ENCODE measurements around the gene TMED10. TPM values are rescaled to one million over a fixed set of nuclear protein-coding genes. Genes with fewer than 3 reads are reported as not detected.

TMED10 gene
- total and polyA plus RNA-seq, 2 of the 13 experiments (the other 11 are each of a cell fraction or from before 2014, with no cell fraction given) = 311 to 377 TPM

DNA sequence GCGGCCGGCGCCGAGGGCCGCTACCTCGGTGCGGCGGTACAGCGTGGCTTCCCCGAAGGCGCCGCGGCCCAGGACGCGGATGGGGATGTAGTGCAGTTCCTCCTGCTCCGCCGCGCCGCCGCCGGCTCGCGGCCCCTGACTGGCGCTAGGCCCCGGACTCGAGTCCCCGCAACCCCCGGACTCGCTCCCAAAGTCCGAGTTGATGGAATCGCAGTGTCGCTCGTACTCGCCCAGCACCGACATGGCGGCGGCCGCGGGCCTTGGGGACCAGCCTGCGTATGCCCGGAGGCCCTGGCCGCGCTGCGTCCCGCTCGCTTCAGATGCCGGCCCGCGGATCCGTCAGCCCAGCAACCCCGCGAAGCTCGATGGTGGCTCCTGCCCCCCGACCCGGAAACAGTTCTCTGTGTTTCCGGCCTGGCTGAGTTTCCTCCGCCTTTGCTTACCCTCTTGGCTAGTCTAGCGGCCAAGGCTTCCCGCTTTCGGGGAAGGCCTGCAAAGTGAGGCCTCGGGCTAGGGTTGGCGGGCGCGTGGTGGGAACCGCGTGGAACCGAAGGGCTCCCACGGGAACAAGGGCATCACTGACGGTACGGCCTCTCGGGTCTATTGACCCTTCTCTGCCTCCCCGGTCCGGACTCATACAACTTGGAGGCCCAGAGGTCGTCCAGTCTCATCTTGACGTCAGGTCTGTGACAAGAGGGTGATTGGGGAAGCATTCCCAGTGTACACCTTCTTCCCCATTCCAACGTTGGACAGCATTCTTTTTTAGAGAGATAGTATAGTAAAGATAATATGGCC, 49.5 kb downstream of the TMED10 start, which contains the start of gene NEK9 (continued):
- TF ChIP-seq ZBTB3 (CRISPR knock-in tag; IDR thresholded peaks at IDR 0.05; ENCODE audit: borderline replicate concordance, low read depth) (peak; percentile 27; the same call in 1 of the 2 replicates), ZNF160 (CRISPR knock-in tag; IDR thresholded peaks at IDR 0.05) (0 out of 2 replicates have a peak, but pooled peaks have one; percentile 38), SRSF1 (optimal IDR thresholded peaks at IDR 0.05; ENCODE audit: low read depth, low read length) (peak; percentile 52), TRIM24 (CRISPR knock-in tag; IDR thresholded peaks at IDR 0.05) (no peak), CHD4 (IDR thresholded peaks at IDR 0.05; ENCODE audit: borderline replicate concordance, low read length) (no peak), ZNF251 (CRISPR knock-in tag; IDR thresholded peaks at IDR 0.05) (no peak; the same call in 1 of the 2 replicates), ZNF674 (CRISPR knock-in tag; IDR thresholded peaks at IDR 0.05; ENCODE audit: low read depth) (no peak; the same call in 1 of the 2 replicates), NR3C1 (CRISPR knock-in tag; IDR thresholded peaks at IDR 0.05) (no peak; the same call in 1 of the 2 replicates), ZNF501 (CRISPR knock-in tag; IDR thresholded peaks at IDR 0.05) (peak; percentile 97), ZSCAN20 (CRISPR knock-in tag; IDR thresholded peaks at IDR 0.05; ENCODE audit: borderline replicate concordance) (0 out of 2 replicates have a peak, but pooled peaks have one; percentile 81), RARG (CRISPR knock-in tag; IDR thresholded peaks at IDR 0.05; ENCODE audit: low read depth) (0 out of 2 replicates have a peak, but pooled peaks have one; percentile 41), NR1H2 (CRISPR knock-in tag; IDR thresholded peaks at IDR 0.05; ENCODE audit: borderline replicate concordance, low read depth) (peak; percentile 53; the same call in 1 of the 2 replicates), ZNF33B (CRISPR knock-in tag; IDR thresholded peaks at IDR 0.05) (peak; percentile 78; the same call in 1 of the 2 replicates), FLYWCH1 (CRISPR knock-in tag; IDR thresholded peaks at IDR 0.05) (no peak), ZNF724P (CRISPR knock-in tag; IDR thresholded peaks at IDR 0.05; ENCODE audit: borderline replicate concordance) (no peak), U2AF1 (optimal IDR thresholded peaks at IDR 0.05; ENCODE audit: low read depth, low read length) (no peak), ZNF350 (CRISPR knock-in tag; IDR thresholded peaks at IDR 0.05; ENCODE audit: borderline replicate concordance, low read depth) (peak; percentile 61; the same call in 1 of the 2 replicates), HMG20B (CRISPR knock-in tag; conservative IDR thresholded peaks at IDR 0.05) (peak; percentile 66; the same call in 1 of the 2 replicates)
- TF ChIP-seq, protein P1, sequence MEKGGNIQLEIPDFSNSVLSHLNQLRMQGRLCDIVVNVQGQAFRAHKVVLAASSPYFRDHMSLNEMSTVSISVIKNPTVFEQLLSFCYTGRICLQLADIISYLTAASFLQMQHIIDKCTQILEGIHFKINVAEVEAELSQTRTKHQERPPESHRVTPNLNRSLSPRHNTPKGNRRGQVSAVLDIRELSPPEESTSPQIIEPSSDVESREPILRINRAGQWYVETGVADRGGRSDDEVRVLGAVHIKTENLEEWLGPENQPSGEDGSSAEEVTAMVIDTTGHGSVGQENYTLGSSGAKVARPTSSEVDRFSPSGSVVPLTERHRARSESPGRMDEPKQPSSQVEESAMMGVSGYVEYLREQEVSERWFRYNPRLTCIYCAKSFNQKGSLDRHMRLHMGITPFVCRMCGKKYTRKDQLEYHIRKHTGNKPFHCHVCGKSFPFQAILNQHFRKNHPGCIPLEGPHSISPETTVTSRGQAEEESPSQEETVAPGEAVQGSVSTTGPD (CRISPR knock-in tag; IDR thresholded peaks at IDR 0.05) = no peak
- TF ChIP-seq, protein P2, sequence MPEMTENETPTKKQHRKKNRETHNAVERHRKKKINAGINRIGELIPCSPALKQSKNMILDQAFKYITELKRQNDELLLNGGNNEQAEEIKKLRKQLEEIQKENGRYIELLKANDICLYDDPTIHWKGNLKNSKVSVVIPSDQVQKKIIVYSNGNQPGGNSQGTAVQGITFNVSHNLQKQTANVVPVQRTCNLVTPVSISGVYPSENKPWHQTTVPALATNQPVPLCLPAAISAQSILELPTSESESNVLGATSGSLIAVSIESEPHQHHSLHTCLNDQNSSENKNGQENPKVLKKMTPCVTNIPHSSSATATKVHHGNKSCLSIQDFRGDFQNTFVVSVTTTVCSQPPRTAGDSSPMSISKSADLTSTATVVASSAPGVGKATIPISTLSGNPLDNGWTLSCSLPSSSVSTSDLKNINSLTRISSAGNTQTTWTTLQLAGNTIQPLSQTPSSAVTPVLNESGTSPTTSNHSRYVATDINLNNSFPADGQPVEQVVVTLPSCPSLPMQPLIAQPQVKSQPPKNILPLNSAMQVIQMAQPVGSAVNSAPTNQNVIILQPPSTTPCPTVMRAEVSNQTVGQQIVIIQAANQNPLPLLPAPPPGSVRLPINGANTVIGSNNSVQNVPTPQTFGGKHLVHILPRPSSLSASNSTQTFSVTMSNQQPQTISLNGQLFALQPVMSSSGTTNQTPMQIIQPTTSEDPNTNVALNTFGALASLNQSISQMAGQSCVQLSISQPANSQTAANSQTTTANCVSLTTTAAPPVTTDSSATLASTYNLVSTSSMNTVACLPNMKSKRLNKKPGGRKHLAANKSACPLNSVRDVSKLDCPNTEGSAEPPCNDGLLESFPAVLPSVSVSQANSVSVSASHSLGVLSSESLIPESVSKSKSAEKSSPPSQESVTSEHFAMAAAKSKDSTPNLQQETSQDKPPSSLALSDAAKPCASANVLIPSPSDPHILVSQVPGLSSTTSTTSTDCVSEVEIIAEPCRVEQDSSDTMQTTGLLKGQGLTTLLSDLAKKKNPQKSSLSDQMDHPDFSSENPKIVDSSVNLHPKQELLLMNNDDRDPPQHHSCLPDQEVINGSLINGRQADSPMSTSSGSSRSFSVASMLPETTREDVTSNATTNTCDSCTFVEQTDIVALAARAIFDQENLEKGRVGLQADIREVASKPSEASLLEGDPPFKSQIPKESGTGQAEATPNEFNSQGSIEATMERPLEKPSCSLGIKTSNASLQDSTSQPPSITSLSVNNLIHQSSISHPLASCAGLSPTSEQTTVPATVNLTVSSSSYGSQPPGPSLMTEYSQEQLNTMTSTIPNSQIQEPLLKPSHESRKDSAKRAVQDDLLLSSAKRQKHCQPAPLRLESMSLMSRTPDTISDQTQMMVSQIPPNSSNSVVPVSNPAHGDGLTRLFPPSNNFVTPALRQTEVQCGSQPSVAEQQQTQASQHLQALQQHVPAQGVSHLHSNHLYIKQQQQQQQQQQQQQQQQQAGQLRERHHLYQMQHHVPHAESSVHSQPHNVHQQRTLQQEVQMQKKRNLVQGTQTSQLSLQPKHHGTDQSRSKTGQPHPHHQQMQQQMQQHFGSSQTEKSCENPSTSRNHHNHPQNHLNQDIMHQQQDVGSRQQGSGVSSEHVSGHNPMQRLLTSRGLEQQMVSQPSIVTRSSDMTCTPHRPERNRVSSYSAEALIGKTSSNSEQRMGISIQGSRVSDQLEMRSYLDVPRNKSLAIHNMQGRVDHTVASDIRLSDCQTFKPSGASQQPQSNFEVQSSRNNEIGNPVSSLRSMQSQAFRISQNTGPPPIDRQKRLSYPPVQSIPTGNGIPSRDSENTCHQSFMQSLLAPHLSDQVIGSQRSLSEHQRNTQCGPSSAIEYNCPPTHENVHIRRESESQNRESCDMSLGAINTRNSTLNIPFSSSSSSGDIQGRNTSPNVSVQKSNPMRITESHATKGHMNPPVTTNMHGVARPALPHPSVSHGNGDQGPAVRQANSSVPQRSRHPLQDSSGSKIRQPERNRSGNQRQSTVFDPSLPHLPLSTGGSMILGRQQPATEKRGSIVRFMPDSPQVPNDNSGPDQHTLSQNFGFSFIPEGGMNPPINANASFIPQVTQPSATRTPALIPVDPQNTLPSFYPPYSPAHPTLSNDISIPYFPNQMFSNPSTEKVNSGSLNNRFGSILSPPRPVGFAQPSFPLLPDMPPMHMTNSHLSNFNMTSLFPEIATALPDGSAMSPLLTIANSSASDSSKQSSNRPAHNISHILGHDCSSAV (CRISPR knock-in tag; IDR thresholded peaks at IDR 0.05; ENCODE audit: borderline replicate concordance) = no peak; the same call in 1 of the 2 replicates
